IMR-90 (cell line): Measurements from ENCODE around the gene HMOX1. TPM values are rescaled to one million over a fixed set of nuclear protein-coding genes. Genes with fewer than 3 reads are reported as not detected.

ENCODE experiments used
- FOS ChIP-seq: fragments of 150-350 bp; IDR thresholded peaks from 2 replicates; pipeline ENCODE4 v1.6.1; 2016; ENCODE audit warnings: low read depth, low read length
- MAZ ChIP-seq: IDR thresholded peaks from 2 replicates; pipeline ENCODE4 v1.6.1; 2012; ENCODE audit warnings: low read depth, mild to moderate bottlenecking, low read length, improper control_type of control experiment, moderate library complexity, borderline replicate concordance
- NFE2L2 ChIP-seq: fragments of 150-350 bp; IDR thresholded peaks from 2 replicates; pipeline ENCODE4 v1.6.1; 2016; ENCODE audit warnings: low read depth, mild to moderate bottlenecking, low read length
- POLR2A ChIP-seq: IDR thresholded peaks from 2 replicates; pipeline ENCODE4 v1.6.1; 2012; ENCODE audit warnings: mild to moderate bottlenecking, low read depth, low read length
- polyA plus RNA-seq, 3 experiments: library from polyadenylated mRNA; depleted of rRNA; stranded (reverse); fragments of >200 nt; gene quantifications; 2 replicates each; pipeline ENCODE4 v1.2.3, GENCODE V29; 2012; ENCODE audit warnings: low replicate concordance in 1 of 3
- total RNA-seq: library from RNA; depleted of rRNA; stranded (reverse); fragments of >200 nt; gene quantifications from 2 replicates; pipeline ENCODE4 v1.2.3, GENCODE V29; 2012
- TF ChIP-seq, protein P1 (sequence below): conservative IDR thresholded peaks from 2 replicates; pipeline ENCODE4 v1.5.1; 2012; ENCODE audit warnings: mild to moderate bottlenecking, low read depth, low read length, improper control_type of control experiment

The HMOX1 gene
- total and polyA plus RNA-seq, 2 of the 4 experiments (the other 2 are of a cell fraction), result 23.1 to 50.5 TPM

DNA sequence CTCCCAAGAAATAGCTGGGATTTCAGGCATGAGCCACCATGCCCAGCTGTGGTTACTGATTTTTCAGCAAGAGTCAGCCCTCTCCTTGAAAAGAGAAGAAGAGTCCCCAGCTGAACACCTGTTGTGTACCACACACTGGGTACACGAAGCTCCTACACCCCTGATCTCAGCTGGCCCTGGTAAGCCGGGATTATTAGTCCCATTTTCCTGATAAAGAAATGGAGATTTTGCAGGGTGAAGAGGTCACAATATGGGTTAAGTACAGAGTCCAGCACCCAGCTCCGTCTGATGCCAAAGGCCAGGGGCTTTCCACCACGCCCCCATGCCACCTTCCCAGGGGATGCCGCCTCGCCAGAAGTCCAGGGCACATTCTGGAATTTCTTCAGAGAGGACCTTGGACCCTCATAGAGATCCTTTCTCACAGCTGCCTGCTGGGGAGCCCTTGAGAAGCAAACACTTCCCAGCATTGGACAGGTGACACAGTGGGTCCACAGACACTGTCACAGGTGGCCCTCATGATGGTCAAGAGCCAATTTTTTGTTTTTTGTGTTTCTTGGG, 19.8 kb upstream of the HMOX1 start (continued):
- TF ChIP-seq, protein P1, sequence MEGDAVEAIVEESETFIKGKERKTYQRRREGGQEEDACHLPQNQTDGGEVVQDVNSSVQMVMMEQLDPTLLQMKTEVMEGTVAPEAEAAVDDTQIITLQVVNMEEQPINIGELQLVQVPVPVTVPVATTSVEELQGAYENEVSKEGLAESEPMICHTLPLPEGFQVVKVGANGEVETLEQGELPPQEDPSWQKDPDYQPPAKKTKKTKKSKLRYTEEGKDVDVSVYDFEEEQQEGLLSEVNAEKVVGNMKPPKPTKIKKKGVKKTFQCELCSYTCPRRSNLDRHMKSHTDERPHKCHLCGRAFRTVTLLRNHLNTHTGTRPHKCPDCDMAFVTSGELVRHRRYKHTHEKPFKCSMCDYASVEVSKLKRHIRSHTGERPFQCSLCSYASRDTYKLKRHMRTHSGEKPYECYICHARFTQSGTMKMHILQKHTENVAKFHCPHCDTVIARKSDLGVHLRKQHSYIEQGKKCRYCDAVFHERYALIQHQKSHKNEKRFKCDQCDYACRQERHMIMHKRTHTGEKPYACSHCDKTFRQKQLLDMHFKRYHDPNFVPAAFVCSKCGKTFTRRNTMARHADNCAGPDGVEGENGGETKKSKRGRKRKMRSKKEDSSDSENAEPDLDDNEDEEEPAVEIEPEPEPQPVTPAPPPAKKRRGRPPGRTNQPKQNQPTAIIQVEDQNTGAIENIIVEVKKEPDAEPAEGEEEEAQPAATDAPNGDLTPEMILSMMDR, result no peak
- no peak for TF ChIP-seq FOS
- no peak for TF ChIP-seq POLR2A
- no peak for TF ChIP-seq NFE2L2
- TF ChIP-seq MAZ, result no peak
